A673 (cell line): ENCODE data around the gene ENTPD6. TPM values are rescaled to one million over a fixed set of nuclear protein-coding genes. Genes with fewer than 3 reads are reported as not detected.

Experiments
- BruUV-seq: library from RNA; stranded (reverse); fragments of 400-500 nt; replicated peaks from 2 replicates; lab custom pipeline; 2021; lab: Mats Ljungman, UMichigan
- CTCF ChIA-PET: fragments of 300-600 bp; sonication (Branson Sonifier 250); formaldehyde crosslinking; loops from one replicate; lab custom pipeline; 2022; ENCODE audit warnings: antibody characterized with exemption; lab: Charles Lee
- POLR2A ChIA-PET: fragments of 300-600 bp; sonication (Branson Sonifier 250); formaldehyde crosslinking; loops from one replicate; lab custom pipeline; 2022; ENCODE audit warnings: antibody characterized with exemption; ENCODE audit not compliant: low non-redundant PET; lab: Charles Lee
- DNase-seq: peaks from one replicate; pipeline ENCODE4 v3.0.0-alpha.2; 2015; ENCODE audit warnings: low spot score
- H3K27ac ChIP-seq: fragments of 200-600 bp; sonication (generic); 2 replicates; pipeline ENCODE4 v1.5.1; 2016; ENCODE audit warnings: mixed run types, low read depth, mild to moderate bottlenecking, mixed read lengths, antibody characterized with exemption, low read length; ENCODE audit not compliant: poor library complexity, severe bottlenecking
- H3K27me3 ChIP-seq: fragments of 200-600 bp; sonication (generic); replicated peaks from 2 replicates; pipeline ENCODE4 v1.6.1; 2017; ENCODE audit warnings: mixed run types, low read depth, mild to moderate bottlenecking, mixed read lengths, antibody characterized with exemption, low read length; ENCODE audit not compliant: insufficient read depth, poor library complexity
- H3K36me3 ChIP-seq: fragments of 200-600 bp; sonication (generic); 2 replicates; pipeline ENCODE4 v1.6.1; 2016; ENCODE audit warnings: mixed run types, mild to moderate bottlenecking, mixed read lengths, antibody characterized with exemption, low read length; ENCODE audit not compliant: insufficient read depth, poor library complexity, severe bottlenecking
- H3K4me1 ChIP-seq: fragments of 200-600 bp; sonication (generic); 2 replicates; pipeline ENCODE4 v1.6.1; 2017; ENCODE audit warnings: mixed run types, mild to moderate bottlenecking, mixed read lengths, antibody characterized with exemption, low read length; ENCODE audit not compliant: insufficient read depth, poor library complexity, severe bottlenecking
- H3K4me3 ChIP-seq: fragments of 200-600 bp; sonication (generic); 2 replicates; pipeline ENCODE4 v1.5.1; 2016; ENCODE audit warnings: low read depth, mixed run types, mild to moderate bottlenecking, mixed read lengths, low read length; ENCODE audit not compliant: poor library complexity, severe bottlenecking
- H3K9me3 ChIP-seq: fragments of 200-600 bp; sonication (generic); 2 replicates; pipeline ENCODE4 v1.6.1; 2016; ENCODE audit warnings: mixed run types, low read depth, mild to moderate bottlenecking, mixed read lengths, antibody characterized with exemption, low read length; ENCODE audit not compliant: poor library complexity, severe bottlenecking
- EZH2 ChIP-seq: fragments of 200-600 bp; sonication (generic); IDR thresholded peaks from 2 replicates; pipeline ENCODE4 v1.6.1; 2017; ENCODE audit warnings: borderline replicate concordance, low read depth, mild to moderate bottlenecking, mixed read lengths, antibody characterized with exemption, low read length; ENCODE audit not compliant: poor library complexity, severe bottlenecking
- intact Hi-C: fragments of 100-400 bp; cut with micrococcal nuclease; formaldehyde crosslinking; loops from one replicate; pipeline ENCODE4 v1.10.0; 2022; ENCODE audit not compliant: unreplicated experiment
- total RNA-seq: library from RNA; stranded (reverse); gene quantifications from 2 replicates; pipeline ENCODE4 v1.2.3, GENCODE V29; 2021
- TF ChIP-seq, protein P1 (sequence below): fragments of 300-800, 200-600 bp; sonication (generic); conservative IDR thresholded peaks from 2 replicates; pipeline ENCODE4 v1.5.1; 2017; ENCODE audit warnings: low read depth, mild to moderate bottlenecking, antibody characterized with exemption, low read length, moderate library complexity, mixed read lengths

ENTPD6 gene
- total RNA-seq, 1 experiment from 2014 or later = 50.2 TPM

DNA sequence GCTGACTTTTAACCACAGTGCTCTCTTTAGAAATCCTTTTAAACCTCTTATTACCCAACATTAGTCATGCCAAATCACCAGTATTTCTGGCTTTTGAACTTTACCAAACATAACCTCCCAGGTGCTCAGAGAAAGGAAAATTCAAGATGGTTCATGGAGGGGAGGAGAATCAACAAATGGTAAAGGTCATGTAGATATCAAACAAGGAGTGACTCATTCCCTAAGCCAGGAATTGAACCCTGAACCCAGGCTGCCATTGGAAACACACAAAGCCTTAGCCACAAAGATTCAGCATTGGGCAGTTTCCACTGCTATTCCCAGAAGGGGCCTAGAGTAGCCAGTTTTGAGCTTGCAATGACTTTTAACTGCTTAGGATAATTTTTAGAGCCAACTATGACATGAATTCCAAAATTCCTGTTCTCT lies 21.6 kb upstream of the ENTPD6 start:
- no peaks in the 10 kb centered on the region for H3K9me3 ChIP-seq
- TF ChIP-seq, protein P1, sequence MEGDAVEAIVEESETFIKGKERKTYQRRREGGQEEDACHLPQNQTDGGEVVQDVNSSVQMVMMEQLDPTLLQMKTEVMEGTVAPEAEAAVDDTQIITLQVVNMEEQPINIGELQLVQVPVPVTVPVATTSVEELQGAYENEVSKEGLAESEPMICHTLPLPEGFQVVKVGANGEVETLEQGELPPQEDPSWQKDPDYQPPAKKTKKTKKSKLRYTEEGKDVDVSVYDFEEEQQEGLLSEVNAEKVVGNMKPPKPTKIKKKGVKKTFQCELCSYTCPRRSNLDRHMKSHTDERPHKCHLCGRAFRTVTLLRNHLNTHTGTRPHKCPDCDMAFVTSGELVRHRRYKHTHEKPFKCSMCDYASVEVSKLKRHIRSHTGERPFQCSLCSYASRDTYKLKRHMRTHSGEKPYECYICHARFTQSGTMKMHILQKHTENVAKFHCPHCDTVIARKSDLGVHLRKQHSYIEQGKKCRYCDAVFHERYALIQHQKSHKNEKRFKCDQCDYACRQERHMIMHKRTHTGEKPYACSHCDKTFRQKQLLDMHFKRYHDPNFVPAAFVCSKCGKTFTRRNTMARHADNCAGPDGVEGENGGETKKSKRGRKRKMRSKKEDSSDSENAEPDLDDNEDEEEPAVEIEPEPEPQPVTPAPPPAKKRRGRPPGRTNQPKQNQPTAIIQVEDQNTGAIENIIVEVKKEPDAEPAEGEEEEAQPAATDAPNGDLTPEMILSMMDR = no peak
- no peak for TF ChIP-seq EZH2
- no peak overlapping the region for H3K27ac ChIP-seq
- H3K27me3 ChIP-seq = peaks cover 4% of the 10 kb centered on the region
- DNase-seq = no peak
- intact Hi-C loops = no loop called here
- ChIA-PET POLR2A (no interaction called here), CTCF (no interaction called here)
- H3K4me1 ChIP-seq = no peaks in the 10 kb centered on the region
- BruUV-seq = no TSS peak
- no peaks in the 10 kb centered on the region for H3K36me3 ChIP-seq
- H3K4me3 ChIP-seq = no peak overlapping the region

DNA sequence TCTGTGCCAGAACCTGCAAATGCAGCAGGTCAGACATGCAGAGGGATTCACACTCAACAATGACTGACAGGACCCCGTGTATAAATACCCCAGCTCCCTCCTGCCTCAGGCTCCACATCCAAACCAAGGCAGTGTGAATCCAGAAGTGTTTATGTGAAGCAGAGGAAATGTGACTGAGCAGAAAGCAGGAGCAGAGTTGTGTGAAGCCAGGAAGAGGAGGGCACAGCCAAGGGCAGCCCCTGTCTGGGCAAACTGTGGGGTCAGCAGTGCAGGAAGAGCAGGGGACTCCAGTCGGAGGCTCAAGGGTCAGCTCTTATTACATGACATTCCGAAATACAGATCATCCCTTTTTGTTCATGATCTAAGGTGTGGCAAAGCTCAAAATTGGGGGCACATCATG lies 19.3 kb upstream of the ENTPD6 start:
- BruUV-seq = no TSS peak
- Histone ChIP-seq H3K9me3 (no peaks in the 10 kb centered on the region), H3K27me3 (peaks cover 4% of the 10 kb centered on the region), H3K4me3 (no peak overlapping the region), H3K27ac (no peak overlapping the region), H3K36me3 (no peaks in the 10 kb centered on the region), H3K4me1 (no peaks in the 10 kb centered on the region)
- intact Hi-C loops = loop anchor here (5.0 kb wide), 1 partner anchor 99 kb away; no protein-coding TSS in a partner anchor
- ChIA-PET CTCF (no interaction called here), POLR2A (no interaction called here)
- DNase-seq = no peak
- no peak for TF ChIP-seq EZH2
- TF ChIP-seq, protein P1 = no peak

DNA sequence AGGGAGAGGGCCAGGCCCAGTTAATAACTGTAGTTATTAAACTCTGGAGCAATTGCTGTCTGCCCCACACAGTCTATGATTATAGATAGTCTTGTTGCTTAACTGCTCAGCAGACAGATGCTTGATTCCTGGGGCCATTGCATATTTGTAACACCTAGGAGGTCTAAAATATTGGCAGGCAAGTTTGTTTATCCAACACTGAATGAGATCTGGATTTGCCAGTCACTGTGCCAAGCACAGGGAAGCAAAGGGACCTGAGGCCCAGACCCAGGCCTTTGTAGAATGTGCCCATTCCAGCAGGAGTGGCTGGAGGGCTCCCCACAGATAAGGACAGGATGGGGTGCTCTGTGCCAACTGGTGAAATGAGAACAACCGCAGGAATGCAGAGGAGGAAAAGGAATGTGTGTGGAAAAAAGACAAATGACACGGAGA lies 17.6 kb upstream of the ENTPD6 start:
- TF ChIP-seq, protein P1 = no peak
- TF ChIP-seq EZH2 = no peak
- no peak overlapping the region for H3K4me3 ChIP-seq
- POLR2A ChIA-PET = no interaction called here
- H3K4me1 ChIP-seq = no peaks in the 10 kb centered on the region
- CTCF ChIA-PET = no interaction called here
- no peaks in the 10 kb centered on the region for H3K9me3 ChIP-seq
- intact Hi-C loops = loop anchor here (5.0 kb wide), 1 partner anchor 101 kb away; no protein-coding TSS in a partner anchor
- DNase-seq = no peak
- BruUV-seq = no TSS peak
- no peaks in the 10 kb centered on the region for H3K36me3 ChIP-seq
- H3K27me3 ChIP-seq = peaks cover 4% of the 10 kb centered on the region
- no peak overlapping the region for H3K27ac ChIP-seq
